IPS-NIHi7 (cell line): ENCODE results near the gene GAST.

Source experiments
- DNase-seq: peaks from one replicate; pipeline ENCODE4 v3.0.0; 2012; ENCODE audit warnings: mixed read lengths; ENCODE audit errors: extremely low spot score

Gene GAST

DNA sequence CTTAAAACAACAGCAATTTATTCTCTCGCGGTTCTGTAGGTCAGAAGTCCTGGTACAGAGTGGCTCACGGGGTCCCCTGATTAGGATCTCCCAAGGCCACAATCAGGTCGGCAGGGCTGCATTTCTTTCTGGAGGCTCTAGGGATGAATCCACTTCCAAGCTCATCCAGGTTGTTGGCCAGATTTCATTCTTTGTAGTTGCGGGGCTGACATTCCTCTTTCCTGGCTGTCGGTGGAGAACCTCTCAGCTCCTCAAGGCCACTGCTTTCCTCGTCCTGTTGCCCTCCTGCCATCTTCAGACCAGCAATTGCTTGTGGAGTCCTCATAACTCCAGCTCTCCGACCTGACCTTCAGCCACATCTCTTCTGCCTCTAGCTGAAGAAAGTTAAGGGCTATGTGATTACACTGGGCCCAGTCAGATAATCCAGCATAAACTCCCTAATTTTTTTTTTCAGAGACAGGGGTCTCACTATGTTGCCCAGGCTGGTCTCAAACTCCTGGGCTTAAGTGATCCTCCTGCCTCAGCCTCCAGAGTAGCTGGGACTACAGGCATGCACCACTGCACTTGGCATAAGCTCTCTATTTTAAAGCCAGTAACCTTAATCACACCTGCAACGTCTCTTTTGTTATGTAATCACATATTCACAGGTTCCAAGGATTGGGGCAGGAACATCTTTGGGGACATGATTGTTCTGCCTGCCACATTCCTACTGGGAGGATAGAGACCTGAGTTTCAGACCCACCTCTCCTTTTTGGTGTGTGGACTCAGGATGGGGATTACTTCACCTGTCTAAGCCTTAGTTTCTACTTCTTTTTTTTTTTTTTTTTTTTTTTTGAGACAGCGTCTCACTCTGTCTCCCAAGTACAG, 4.1 kb upstream of the GAST start:
- peak; percentile 18 for DNase-seq

- DNase-seq = no peak
These were observed 1.6 kb upstream of the GAST start for GRCh38 chr17:41710472-41711090.

GRCh38 chr17:41717408-41718286, 5.5 kb downstream of the GAST start:
- no peak for DNase-seq

GRCh38 chr17:41718287-41718645, 6.1 kb downstream of the GAST start:
- no peak for DNase-seq

DNA sequence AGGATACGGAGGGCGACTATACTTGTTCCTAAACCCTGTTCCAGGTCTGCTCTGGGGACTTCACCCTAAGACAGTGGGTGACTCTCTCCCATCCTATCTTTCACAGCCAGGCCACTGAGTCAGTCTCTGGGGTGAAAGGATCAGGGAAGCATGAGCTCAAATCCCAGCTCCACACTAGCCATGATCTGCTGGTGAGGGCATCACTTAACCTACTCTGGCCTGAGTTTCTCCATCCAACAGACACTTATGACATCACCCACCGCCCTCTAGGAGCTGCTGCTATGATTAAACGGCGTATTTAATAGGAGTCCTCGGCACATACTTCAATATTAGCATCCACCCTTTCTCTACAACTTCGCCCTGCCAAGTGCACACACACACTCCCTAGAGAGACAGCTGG, 10.1 kb downstream of the GAST start:
- DNase-seq = no peak

DNA sequence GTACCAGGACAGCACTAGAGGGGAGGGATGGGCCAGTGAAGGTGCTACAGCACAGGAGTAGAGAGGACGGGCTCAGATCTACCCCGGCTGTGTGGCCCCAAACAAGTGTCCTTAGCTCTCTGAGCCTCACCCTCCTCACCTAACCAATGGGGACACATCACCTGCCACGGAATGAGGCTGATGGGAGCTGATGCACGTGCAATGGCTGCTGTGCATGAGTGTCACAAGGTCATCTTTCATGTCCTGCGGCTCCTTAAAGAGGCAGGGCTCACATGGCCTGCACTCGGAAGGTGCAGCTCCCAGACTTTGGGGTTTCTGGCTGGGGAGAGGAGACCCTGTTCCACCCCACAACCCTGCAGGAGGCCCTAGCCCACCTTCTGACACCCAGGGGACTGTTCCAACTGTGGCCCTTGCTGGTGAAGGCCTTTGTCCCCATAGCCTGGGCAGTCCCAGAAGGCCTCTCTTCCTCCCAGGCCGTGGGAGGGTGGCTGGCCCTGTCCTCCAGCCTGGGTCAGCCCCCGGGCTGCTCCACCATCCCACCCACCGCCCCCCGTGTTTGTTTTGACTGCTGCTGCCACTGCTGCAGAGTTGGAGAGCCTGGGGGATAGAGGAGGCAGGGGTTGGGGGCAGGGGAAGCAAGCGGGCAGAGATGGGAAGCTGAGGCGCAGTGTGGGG, 11.8 kb downstream of the GAST start:
- no peak for DNase-seq

DNA sequence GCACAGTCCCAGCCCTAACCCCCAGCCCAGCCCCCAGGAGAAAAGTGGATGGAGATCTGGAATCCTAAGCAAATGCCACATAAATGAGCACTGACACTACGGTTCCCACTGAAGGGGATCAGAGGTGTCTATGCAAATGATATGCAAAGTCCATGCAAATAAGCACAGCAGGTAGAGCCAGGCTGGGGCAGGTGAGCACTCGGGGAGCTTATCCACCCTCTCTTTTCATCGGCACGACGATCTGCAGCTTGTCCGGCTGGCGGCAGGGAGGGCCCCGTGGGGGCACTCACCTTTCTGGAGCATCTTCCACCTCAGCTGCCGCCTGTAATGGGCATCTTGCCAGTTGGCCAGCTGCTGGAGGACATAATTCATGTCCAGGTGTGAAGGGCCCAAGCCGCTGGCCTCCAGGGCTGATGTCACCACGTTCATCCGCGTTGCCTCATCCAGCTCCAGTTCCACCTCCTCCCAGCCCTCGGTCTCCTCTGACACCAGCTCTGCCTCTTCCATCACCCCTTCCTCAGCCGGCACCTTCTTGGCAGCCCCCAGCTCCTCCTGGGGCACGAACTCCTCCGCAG, 12.4 kb downstream of the GAST start:
- DNase-seq = no peak

DNA sequence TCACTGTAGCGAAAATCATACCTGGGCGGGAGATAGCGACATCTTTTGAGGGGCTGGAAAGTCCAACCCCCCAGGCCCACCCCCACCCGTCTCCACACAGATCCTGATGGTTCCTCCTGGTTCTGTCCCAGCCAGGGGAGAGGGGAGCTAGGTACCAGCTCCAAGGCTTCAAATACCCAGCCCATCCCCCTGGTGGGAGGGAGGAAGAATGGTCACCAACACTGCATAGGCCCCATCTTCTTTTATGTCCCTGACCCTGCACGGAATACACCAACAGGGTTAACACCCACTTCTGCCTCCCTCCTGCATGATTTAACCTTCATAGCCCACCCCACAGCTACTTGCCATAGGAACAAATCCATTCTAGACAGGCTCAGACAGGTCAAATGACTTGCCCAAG, 13.0 kb downstream of the GAST start:
- DNase-seq = no peak

DNA sequence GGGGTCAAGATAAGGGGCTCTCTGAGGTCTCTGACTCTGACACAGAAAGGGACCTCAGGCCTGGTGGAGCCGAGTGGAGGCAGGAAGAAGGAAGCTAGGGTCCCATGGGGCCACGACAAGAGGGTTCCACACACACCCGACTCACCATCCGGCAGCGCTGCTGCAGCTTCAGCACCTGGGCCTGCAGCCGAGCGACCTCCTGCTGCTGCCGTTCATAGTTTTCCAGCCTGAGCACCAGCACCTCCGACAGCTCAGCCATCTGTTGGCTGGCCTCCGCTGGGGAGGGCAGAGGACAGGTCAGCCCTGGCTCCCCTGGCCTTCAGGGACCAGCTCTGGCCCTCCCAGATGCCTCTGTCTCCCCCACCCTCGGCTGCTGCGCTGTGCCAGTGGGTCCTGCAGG, 15.9 kb downstream of the GAST start:
- DNase-seq = no peak

- no peak for DNase-seq
These were observed 18.3 kb downstream of the GAST start for GRCh38 chr17:41730479-41730878.

DNA sequence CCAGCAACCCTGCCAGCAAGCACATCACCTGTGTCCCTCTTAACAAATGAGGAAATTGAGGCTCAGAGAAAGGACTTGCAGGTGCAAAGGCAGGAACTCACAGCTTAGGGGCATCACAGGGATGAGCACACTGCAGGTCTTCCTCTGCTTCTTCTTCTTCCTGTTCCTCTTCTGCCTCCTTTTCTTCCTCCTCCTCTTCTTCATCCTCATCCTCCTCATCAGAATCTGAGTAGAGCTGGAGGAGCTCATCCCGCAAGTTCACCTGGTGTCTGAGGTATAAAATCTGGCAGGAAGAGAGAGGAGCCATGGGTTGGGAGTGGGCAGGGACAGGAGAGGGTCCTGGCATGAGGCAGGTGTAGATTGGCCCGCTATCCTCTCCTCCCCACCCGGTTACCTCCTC, 19.7 kb downstream of the GAST start:
- no peak for DNase-seq

DNA sequence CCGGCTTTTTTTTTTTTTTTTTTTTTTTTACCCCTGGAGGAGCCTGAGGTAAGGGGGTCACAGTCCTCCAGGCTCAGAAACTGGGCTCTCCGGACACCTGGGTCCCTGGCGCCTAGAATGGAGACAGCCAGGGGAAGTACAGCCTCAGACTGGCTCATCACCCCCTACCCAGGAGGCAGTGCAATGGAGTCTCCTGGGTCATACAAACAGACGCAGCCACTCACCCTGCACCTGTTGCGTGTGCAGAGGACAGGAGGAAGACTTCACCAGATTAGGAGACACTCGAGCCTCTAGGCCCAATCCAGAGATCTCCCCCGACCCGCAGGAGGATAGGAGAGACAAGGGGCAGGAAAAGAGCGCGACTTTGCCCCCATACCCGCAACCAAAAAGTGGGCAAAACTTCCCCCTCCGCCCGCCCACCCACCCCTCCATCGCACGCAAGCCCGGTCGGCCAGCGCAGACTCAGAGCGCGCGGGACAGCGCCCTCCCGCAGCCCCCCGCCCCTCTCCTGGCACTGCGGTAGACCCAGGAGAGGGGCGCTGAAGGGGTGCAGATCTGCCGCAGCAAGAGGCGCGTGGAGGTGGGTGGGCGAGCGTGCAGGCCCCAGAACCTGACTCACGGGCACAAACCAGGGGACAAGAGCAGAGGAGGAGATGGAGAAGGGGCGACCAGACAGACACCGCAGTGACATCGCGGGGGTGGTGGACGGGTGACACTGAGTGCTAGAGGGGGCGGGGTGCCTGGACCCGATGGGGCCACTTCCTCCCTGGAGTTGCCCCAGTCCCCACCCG, 21.4 kb downstream of the GAST start:
- no peak for DNase-seq

GRCh38 chr17:41734139-41734948, 22.2 kb downstream of the GAST start, which contains the start of gene HAP1:
Gene HAP1 (minus strand): TSS chr17:41734643. CDS start chr17:41734634, 9 bp downstream.
- DNase-seq = peak; percentile 85

- no peak for DNase-seq
These were observed 22.8 kb downstream of the GAST start for GRCh38 chr17:41734949-41735313.

GRCh38 chr17:41735744-41736143, 23.6 kb downstream of the GAST start:
- no peak for DNase-seq

DNA sequence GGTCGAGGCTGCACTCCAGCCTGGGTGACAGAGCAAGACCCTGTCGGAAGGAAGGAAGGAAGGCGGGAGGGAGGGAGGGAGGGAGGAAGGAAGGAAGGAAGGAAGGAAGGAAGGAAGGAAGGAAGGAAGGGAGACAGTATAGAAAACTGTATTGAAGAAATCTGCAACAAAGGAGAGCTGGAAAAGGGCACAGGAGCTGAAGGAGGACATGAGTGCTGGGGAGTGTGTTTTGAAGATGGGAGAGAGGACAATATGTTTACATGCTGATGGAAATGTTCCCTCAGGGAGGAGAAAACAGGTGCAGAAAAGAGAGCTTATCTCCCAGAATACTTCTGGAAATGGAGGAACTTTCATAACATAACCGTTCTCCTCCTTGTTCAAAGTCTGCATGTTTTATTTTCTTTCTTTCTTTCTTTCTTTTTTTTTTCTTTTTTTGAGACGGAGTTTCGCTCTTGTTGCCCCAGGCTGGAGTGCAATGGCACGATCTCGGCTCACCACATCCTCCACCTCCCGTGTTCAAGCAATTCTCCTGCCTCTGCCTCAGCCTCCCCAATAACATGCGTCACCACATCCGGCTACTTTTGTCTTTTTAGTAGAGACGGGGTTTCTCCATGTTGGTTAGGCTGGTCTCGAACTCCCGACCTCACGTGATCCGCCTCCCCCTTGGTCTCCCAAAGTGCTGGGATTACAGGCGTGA, 25.0 kb downstream of the GAST start:
- no peak for DNase-seq

DNA sequence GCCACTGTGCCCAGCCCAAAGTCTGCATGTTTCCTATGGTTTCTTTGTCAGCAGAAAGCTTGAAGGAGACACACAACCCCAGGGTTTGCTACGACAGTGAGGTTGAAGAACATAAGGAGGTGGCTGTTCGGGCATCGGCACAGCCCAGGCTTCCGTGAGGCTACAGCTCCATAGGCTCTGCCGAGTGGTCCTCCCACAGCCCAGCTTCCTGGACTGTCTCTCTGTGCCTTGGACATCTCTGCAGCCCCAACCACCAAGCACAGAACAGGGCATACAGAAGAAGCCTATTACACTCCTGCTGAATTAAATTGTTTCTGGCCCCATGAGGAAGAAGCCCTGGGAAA, 25.5 kb downstream of the GAST start:
- DNase-seq = no peak

DNA sequence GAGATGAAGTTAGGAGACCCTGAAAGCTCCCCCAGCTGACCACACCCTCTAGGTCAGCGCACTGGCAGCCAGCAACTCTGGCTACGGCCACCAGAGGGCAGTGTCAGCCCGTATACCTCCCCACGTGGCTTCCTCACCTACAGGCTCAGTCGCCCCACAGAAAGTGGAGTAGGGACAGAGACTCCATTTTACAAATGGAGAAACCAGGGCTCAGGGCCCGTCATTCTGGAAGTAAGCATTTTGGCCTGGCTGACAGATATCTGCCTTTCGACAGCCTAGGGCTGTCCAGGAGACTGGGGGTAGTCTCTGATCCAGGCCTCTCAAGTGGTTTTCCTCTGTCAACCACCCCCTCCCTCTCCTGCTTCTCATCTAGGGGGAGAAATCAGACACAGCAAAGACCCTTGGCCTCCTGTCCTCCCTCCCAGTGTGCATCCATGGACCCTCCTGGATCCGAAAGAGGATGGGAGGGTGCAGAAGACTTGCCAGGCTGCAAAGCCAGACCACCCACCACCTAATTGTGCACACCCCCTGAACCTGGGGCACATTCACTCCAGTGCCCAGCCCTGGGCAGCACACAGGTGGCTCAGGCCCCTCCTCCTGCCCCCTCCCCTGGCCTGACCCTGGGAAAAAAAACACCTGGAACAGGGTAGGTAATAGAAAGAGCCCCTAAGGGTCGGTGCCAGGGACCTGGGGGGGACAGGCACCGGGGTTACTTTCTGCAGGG, 26.1 kb downstream of the GAST start:
- peak; percentile 93 for DNase-seq

- DNase-seq = no peak
These were observed 26.6 kb downstream of the GAST start for GRCh38 chr17:41738801-41739112.
